Neural cell (in vitro differentiated cells): ENCODE measurements around the gene TMPRSS6.

Experiments
- CTCF ChIP-seq: fragments of 450-650 bp; IDR thresholded peaks from 2 replicates; pipeline ENCODE4 v1.5.1; 2014; ENCODE audit warnings: antibody characterized with exemption, mild to moderate bottlenecking, moderate library complexity; ENCODE audit not compliant: poor library complexity, severe bottlenecking
- EP300 ChIP-seq: fragments of 450-650 bp; conservative IDR thresholded peaks from 2 replicates; pipeline ENCODE4 v1.6.1; 2014; ENCODE audit warnings: antibody characterized with exemption, mild to moderate bottlenecking, moderate library complexity; ENCODE audit not compliant: poor library complexity, severe bottlenecking
- EZH2 ChIP-seq: fragments of 200-600, 300-800 bp; shearing (Covaris generic), sonication (generic); IDR thresholded peaks from 2 replicates; pipeline ENCODE4 v1.6.1; 2014; ENCODE audit warnings: antibody characterized with exemption, low read length, borderline replicate concordance, mild to moderate bottlenecking; ENCODE audit not compliant: insufficient read depth, poor library complexity, severe bottlenecking
- MXI1 ChIP-seq: fragments of 450-650 bp; conservative IDR thresholded peaks from 2 replicates; pipeline ENCODE4 v1.6.1; 2014; ENCODE audit warnings: antibody characterized with exemption, mild to moderate bottlenecking; ENCODE audit not compliant: poor library complexity, severe bottlenecking
- POLR2AphosphoS5 ChIP-seq: IDR thresholded peaks from 2 replicates; pipeline ENCODE4 v1.6.1; 2012
- RAD21 ChIP-seq: fragments of 450-650 bp; conservative IDR thresholded peaks from 2 replicates; pipeline ENCODE4 v1.6.1; 2014; ENCODE audit warnings: antibody characterized with exemption, mild to moderate bottlenecking, moderate library complexity
- SMC3 ChIP-seq: fragments of 450-650 bp; conservative IDR thresholded peaks from 2 replicates; pipeline ENCODE4 v1.6.1; 2014; ENCODE audit warnings: antibody characterized with exemption, mild to moderate bottlenecking, moderate library complexity; ENCODE audit not compliant: poor library complexity
- TAF1 ChIP-seq: IDR thresholded peaks from 2 replicates; pipeline ENCODE4 v1.6.1; 2012; ENCODE audit warnings: low read depth
- TF ChIP-seq, protein P1 (sequence below): IDR thresholded peaks from 2 replicates; pipeline ENCODE4 v1.6.1; 2012; ENCODE audit warnings: borderline replicate concordance

- TF ChIP-seq EP300 = no peak
- no peak for TF ChIP-seq CTCF
- no peak for TF ChIP-seq RAD21
- no peak for TF ChIP-seq TAF1
- no peak for TF ChIP-seq MXI1
- TF ChIP-seq EZH2 = no peak
- no peak for TF ChIP-seq POLR2AphosphoS5
- TF ChIP-seq, protein P1, sequence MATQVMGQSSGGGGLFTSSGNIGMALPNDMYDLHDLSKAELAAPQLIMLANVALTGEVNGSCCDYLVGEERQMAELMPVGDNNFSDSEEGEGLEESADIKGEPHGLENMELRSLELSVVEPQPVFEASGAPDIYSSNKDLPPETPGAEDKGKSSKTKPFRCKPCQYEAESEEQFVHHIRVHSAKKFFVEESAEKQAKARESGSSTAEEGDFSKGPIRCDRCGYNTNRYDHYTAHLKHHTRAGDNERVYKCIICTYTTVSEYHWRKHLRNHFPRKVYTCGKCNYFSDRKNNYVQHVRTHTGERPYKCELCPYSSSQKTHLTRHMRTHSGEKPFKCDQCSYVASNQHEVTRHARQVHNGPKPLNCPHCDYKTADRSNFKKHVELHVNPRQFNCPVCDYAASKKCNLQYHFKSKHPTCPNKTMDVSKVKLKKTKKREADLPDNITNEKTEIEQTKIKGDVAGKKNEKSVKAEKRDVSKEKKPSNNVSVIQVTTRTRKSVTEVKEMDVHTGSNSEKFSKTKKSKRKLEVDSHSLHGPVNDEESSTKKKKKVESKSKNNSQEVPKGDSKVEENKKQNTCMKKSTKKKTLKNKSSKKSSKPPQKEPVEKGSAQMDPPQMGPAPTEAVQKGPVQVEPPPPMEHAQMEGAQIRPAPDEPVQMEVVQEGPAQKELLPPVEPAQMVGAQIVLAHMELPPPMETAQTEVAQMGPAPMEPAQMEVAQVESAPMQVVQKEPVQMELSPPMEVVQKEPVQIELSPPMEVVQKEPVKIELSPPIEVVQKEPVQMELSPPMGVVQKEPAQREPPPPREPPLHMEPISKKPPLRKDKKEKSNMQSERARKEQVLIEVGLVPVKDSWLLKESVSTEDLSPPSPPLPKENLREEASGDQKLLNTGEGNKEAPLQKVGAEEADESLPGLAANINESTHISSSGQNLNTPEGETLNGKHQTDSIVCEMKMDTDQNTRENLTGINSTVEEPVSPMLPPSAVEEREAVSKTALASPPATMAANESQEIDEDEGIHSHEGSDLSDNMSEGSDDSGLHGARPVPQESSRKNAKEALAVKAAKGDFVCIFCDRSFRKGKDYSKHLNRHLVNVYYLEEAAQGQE = no peak
- TF ChIP-seq SMC3 = no peak
Observed at GRCh38 chr22:37060801-37061610, 48.5 kb downstream of the TMPRSS6 start.
